ENCODE measurements around the gene PTCH1. TPM values are rescaled to one million over a fixed set of nuclear protein-coding genes. Genes with fewer than 3 reads are reported as not detected.

PTCH1 gene
- total and polyA plus RNA-seq, 8 donors = 19.7 to 104 (median 84.1) TPM

- intact Hi-C loops (cut with DNase I) = no loop called here
- Histone ChIP-seq H3K36me3 (peaks cover 0 to 28% of the 10 kb centered on the region in 2 donors), H3K27me3 (no peaks in the 10 kb centered on the region), H3K27ac (no peak overlapping the region), H3K4me1 (no peaks in the 10 kb centered on the region), H3K4me3 (no peak overlapping the region), H3K9me3 (no peaks in the 10 kb centered on the region)
- TF ChIP-seq, protein P1, sequence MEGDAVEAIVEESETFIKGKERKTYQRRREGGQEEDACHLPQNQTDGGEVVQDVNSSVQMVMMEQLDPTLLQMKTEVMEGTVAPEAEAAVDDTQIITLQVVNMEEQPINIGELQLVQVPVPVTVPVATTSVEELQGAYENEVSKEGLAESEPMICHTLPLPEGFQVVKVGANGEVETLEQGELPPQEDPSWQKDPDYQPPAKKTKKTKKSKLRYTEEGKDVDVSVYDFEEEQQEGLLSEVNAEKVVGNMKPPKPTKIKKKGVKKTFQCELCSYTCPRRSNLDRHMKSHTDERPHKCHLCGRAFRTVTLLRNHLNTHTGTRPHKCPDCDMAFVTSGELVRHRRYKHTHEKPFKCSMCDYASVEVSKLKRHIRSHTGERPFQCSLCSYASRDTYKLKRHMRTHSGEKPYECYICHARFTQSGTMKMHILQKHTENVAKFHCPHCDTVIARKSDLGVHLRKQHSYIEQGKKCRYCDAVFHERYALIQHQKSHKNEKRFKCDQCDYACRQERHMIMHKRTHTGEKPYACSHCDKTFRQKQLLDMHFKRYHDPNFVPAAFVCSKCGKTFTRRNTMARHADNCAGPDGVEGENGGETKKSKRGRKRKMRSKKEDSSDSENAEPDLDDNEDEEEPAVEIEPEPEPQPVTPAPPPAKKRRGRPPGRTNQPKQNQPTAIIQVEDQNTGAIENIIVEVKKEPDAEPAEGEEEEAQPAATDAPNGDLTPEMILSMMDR (IDR thresholded peaks at IDR 0.05) = no peak
- DNase-seq (no peak), ATAC-seq (no peak)
Measured at GRCh38 chr9:95446259-95446658, 70.5 kb downstream of the PTCH1 start.

DNA sequence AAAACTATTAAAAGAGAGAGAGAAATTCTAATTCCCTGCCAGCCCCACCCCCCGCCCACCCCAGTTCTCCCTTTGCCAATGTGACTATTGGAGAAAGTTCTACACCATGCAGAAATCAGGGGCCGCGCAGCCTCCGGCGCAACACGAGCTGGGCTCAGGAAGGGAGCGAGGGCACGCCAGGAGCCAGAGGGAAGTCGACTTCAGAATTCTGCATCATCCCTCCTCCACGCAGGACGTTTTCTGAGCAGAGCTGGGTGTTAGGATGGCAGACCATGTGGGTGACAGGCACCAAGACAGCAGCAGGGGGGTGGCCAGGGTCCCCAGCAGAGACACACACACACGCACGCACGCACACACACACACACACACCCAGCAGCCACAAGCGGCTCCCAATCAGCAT, 72.6 kb downstream of the PTCH1 start:
- H3K4me1 ChIP-seq = no peaks in the 10 kb centered on the region
- no peaks in the 10 kb centered on the region for H3K9me3 ChIP-seq
- DNase-seq = no peak
- H3K27me3 ChIP-seq = no peaks in the 10 kb centered on the region
- TF ChIP-seq, protein P1 (IDR thresholded peaks at IDR 0.05) = no peak
- no peak for ATAC-seq
- peaks cover 0 to 27% of the 10 kb centered on the region in 2 donors for H3K36me3 ChIP-seq
- H3K27ac ChIP-seq = no peak overlapping the region
- H3K4me3 ChIP-seq = no peak overlapping the region
- intact Hi-C loops (cut with DNase I) = no loop called here

- TF ChIP-seq, protein P1 (IDR thresholded peaks at IDR 0.05) = no peak
- intact Hi-C loops (cut with DNase I) = no loop called here
- DNase-seq (no peak), ATAC-seq (no peak)
- Histone ChIP-seq H3K4me1 (no peaks in the 10 kb centered on the region), H3K27me3 (no peaks in the 10 kb centered on the region), H3K4me3 (no peak overlapping the region), H3K27ac (no peak overlapping the region), H3K9me3 (no peaks in the 10 kb centered on the region), H3K36me3 (peaks cover 0 to 22% of the 10 kb centered on the region in 2 donors)
Measured at GRCh38 chr9:95443301-95443700, 73.5 kb downstream of the PTCH1 start.

- Histone ChIP-seq H3K4me3 (no peak overlapping the region), H3K4me1 (no peaks in the 10 kb centered on the region), H3K36me3 (peaks cover 0 to 4% of the 10 kb centered on the region in 2 donors), H3K9me3 (no peaks in the 10 kb centered on the region), H3K27ac (no peak overlapping the region), H3K27me3 (no peaks in the 10 kb centered on the region)
- DNase-seq (no peak), ATAC-seq (no peak)
- TF ChIP-seq, protein P1 (IDR thresholded peaks at IDR 0.05) = no peak
- intact Hi-C loops (cut with DNase I) = no loop called here
Measured at GRCh38 chr9:95441081-95441480, 75.7 kb downstream of the PTCH1 start.

DNA sequence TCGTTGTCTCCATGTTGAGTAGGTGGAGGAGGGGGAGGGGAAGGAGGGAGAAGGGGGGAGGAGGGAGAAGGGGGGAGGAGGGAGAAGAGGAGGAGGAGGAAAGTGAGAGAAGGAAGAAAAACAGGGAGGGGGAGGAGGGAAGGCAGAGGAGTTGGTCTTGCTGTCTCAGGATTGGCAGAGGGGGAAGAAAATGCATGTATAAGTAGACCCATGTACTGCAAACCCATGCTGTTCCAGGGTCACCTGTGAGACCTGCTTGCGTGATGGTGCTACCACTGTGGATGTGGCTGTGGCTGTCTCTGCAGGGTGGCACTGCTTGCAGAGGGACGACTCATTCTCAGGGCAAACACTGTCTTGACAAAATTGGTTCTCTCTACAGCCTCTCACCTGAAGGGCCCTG, 76.3 kb downstream of the PTCH1 start:
- Histone ChIP-seq H3K27ac (no peak overlapping the region), H3K27me3 (no peaks in the 10 kb centered on the region), H3K36me3 (peaks cover 0 to 2% of the 10 kb centered on the region in 2 donors), H3K4me3 (no peak overlapping the region), H3K9me3 (no peaks in the 10 kb centered on the region), H3K4me1 (no peaks in the 10 kb centered on the region)
- intact Hi-C loops (cut with DNase I) = no loop called here
- ATAC-seq = no peak
- TF ChIP-seq, protein P1 (IDR thresholded peaks at IDR 0.05) = no peak
- no peak for DNase-seq
